KMS-11 (cell line): ENCODE data around the gene SMDT1.

Experiments used
- H2AFZ ChIP-seq: fragments of 200-600 bp; sonication (generic); 2 replicates; pipeline ENCODE4 v1.6.1; 2016; ENCODE audit warnings: antibody characterized with exemption, mixed run types, low read depth
- H3K27ac ChIP-seq: fragments of 200-600 bp; sonication (generic); 2 replicates; pipeline ENCODE4 v1.6.1; 2016; ENCODE audit warnings: mild to moderate bottlenecking, mixed run types
- H3K27me3 ChIP-seq: fragments of 200-600 bp; sonication (generic); 2 replicates; pipeline ENCODE4 v1.6.1; 2017; ENCODE audit warnings: mild to moderate bottlenecking, low read depth, mixed run types, moderate library complexity; ENCODE audit not compliant: insufficient read depth
- H3K36me3 ChIP-seq: fragments of 200-600 bp; sonication (generic); 2 replicates; pipeline ENCODE4 v1.6.1; 2017; ENCODE audit warnings: mild to moderate bottlenecking, mixed run types; ENCODE audit not compliant: insufficient read depth
- H3K4me1 ChIP-seq: fragments of 200-600 bp; sonication (generic); 2 replicates; pipeline ENCODE4 v1.6.1; 2016; ENCODE audit warnings: mild to moderate bottlenecking, low read depth, mixed run types; ENCODE audit not compliant: poor library complexity, severe bottlenecking
- H3K4me2 ChIP-seq: fragments of 200-600 bp; sonication (generic); 2 replicates; pipeline ENCODE4 v1.7.0; 2016; ENCODE audit warnings: mild to moderate bottlenecking, mixed run types
- H3K4me3 ChIP-seq: fragments of 200-600 bp; sonication (generic); IDR thresholded peaks from 2 replicates; pipeline ENCODE4 v1.6.1; 2017; ENCODE audit warnings: low read depth, low read length, mixed read lengths; ENCODE audit not compliant: insufficient read depth
- H3K79me2 ChIP-seq: fragments of 200-600 bp; sonication (generic); 2 replicates; pipeline ENCODE4 v1.6.1; 2016; ENCODE audit warnings: low read depth, mixed run types; ENCODE audit not compliant: insufficient read depth
- H3K9ac ChIP-seq: fragments of 200-600 bp; sonication (generic); 2 replicates; pipeline ENCODE4 v1.6.1; 2016; ENCODE audit warnings: mild to moderate bottlenecking, mixed run types
- H4K20me1 ChIP-seq: fragments of 200-600 bp; sonication (generic); 2 replicates; pipeline ENCODE4 v1.6.1; 2016; ENCODE audit warnings: mild to moderate bottlenecking, mixed run types; ENCODE audit not compliant: insufficient read depth
- TF ChIP-seq, protein P1 (sequence below): fragments of 200-600 bp; sonication (generic); conservative IDR thresholded peaks from 2 replicates; pipeline ENCODE4 v1.6.1; 2017; ENCODE audit warnings: low read depth, mild to moderate bottlenecking, antibody characterized with exemption, low read length, moderate library complexity, mixed read lengths

SMDT1 gene

DNA sequence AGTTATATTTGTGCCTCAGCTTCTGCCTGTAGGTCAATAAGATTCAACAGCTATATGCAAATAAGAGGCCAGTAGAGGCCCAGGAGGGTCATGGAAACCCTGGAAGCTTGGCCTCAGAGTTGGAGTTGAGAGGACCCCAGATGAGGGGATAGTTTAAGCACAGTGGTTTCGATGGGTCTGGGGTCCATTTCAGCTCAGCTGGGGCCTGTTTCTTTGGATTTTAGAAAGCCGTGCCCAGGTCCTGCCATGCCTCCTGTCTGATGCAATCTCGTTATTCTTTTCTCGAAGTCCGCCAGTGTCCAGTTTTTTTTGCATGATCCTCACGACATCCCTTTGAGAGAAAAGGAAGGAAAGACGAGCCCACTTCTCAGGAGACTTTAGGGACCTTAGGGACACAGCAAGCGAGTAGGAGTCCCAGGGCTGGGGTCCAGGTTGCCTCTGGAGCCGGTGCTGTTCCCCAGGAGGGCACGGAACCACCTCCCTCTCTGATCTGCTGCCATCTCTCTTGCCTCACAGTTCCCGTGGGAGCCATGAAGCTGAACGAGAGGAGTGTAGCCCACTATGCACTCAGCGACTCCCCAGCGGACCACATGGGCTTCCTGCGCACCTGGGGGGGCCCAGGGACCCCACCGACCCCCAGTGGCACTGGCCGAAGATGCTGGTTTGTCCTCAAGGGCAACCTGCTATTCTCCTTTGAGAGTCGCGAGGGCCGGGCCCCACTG, 2.6 kb upstream of the SMDT1 start:
- no peak overlapping the region for H2AFZ ChIP-seq
- TF ChIP-seq, protein P1, sequence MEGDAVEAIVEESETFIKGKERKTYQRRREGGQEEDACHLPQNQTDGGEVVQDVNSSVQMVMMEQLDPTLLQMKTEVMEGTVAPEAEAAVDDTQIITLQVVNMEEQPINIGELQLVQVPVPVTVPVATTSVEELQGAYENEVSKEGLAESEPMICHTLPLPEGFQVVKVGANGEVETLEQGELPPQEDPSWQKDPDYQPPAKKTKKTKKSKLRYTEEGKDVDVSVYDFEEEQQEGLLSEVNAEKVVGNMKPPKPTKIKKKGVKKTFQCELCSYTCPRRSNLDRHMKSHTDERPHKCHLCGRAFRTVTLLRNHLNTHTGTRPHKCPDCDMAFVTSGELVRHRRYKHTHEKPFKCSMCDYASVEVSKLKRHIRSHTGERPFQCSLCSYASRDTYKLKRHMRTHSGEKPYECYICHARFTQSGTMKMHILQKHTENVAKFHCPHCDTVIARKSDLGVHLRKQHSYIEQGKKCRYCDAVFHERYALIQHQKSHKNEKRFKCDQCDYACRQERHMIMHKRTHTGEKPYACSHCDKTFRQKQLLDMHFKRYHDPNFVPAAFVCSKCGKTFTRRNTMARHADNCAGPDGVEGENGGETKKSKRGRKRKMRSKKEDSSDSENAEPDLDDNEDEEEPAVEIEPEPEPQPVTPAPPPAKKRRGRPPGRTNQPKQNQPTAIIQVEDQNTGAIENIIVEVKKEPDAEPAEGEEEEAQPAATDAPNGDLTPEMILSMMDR, result no peak
- no peak overlapping the region for H3K9ac ChIP-seq
- peaks cover 11% of the 10 kb centered on the region; the same call in 1 of the 2 replicates for H3K79me2 ChIP-seq
- no peaks in the 10 kb centered on the region for H3K36me3 ChIP-seq
- no peak overlapping the region for H3K4me3 ChIP-seq
- peaks cover under 1% of the 10 kb centered on the region for H3K4me1 ChIP-seq
- no peaks in the 10 kb centered on the region for H3K27me3 ChIP-seq
- H3K27ac ChIP-seq, result no peak overlapping the region
- H3K4me2 ChIP-seq, result no peak overlapping the region
- H4K20me1 ChIP-seq, result no peaks in the 10 kb centered on the region

DNA sequence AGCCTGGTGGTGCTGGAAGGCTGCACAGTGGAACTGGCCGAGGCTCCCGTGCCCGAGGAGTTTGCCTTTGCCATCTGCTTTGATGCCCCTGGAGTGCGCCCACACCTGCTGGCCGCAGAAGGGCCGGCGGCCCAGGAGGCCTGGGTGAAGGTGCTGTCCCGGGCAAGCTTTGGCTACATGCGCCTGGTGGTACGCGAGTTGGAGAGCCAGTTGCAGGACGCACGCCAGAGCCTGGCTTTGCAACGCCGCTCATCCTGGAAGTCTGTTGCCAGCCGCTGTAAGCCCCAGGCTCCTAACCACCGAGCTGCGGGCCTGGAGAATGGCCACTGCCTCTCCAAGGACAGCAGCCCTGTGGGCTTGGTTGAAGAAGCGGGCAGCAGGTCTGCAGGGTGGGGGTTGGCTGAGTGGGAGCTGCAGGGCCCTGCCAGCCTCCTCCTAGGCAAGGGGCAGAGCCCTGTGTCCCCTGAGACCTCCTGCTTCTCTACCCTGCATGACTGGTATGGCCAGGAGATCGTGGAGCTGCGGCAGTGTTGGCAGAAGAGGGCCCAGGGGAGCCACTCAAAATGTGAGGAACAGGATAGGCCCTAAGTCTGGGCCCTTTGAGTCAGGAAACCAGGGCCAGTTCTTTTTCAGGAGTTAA, 1.9 kb upstream of the SMDT1 start:
- H3K4me1 ChIP-seq, result no peaks in the 10 kb centered on the region
- no peak overlapping the region for H3K27ac ChIP-seq
- H3K4me2 ChIP-seq, result no peak overlapping the region
- no peak overlapping the region for H2AFZ ChIP-seq
- peaks cover 11% of the 10 kb centered on the region; the same call in 1 of the 2 replicates for H3K79me2 ChIP-seq
- H3K36me3 ChIP-seq, result no peaks in the 10 kb centered on the region
- TF ChIP-seq, protein P1, result no peak
- no peak overlapping the region for H3K9ac ChIP-seq
- no peaks in the 10 kb centered on the region for H3K27me3 ChIP-seq
- no peak overlapping the region for H3K4me3 ChIP-seq
- H4K20me1 ChIP-seq, result no peaks in the 10 kb centered on the region

- Histone ChIP-seq H3K4me3 (no peak overlapping the region), H3K27ac (peak overlapping the region; percentile 94), H3K4me1 (no peaks in the 10 kb centered on the region), H3K79me2 (peaks cover 11% of the 10 kb centered on the region; the same call in 1 of the 2 replicates), H3K36me3 (no peaks in the 10 kb centered on the region), H2AFZ (peak overlapping the region; percentile 96), H3K27me3 (no peaks in the 10 kb centered on the region), H3K9ac (peak overlapping the region; percentile 98), H4K20me1 (no peaks in the 10 kb centered on the region), H3K4me2 (peak overlapping the region; percentile 78)
- TF ChIP-seq, protein P1, result no peak
Measured at GRCh38 chr22:42078469-42079318, 806 bp upstream of the SMDT1 start.

DNA sequence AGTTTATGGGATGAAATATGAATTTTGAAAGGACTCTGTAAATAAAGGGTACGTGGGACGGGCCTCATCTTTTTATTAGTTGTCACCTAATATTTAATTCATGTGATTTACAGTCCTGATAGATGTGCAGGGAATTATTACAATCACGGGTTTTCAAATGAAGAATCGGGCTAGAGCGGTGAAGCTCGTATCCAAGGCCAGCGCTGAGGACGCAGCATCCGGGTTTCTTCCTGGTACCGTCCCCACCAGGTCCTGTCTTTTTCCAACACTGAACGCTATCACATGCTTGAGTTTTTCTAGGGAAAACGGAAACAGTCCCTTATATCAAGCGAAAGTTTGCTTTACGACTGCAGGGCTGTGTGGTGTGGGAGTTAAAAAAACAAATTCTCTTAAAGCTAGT, 787 bp downstream of the SMDT1 start:
- H3K9ac ChIP-seq, result peak overlapping the region; percentile 98
- no peak overlapping the region for H3K4me3 ChIP-seq
- no peaks in the 10 kb centered on the region for H3K4me1 ChIP-seq
- peak overlapping the region; percentile 79 for H3K4me2 ChIP-seq
- H3K36me3 ChIP-seq, result no peaks in the 10 kb centered on the region; the same call in 1 of the 2 replicates
- peak overlapping the region; percentile 94 for H3K27ac ChIP-seq
- no peaks in the 10 kb centered on the region for H4K20me1 ChIP-seq
- peak overlapping the region; percentile 96 for H2AFZ ChIP-seq
- TF ChIP-seq, protein P1, result no peak
- no peaks in the 10 kb centered on the region for H3K27me3 ChIP-seq
- H3K79me2 ChIP-seq, result peaks cover 11% of the 10 kb centered on the region; the same call in 1 of the 2 replicates
